ENCODE data around the gene EEF2K.

The EEF2K gene

GRCh38 chr16:22267764-22268163, 61.7 kb downstream of the EEF2K start:
- H3K9me3 ChIP-seq (ENCODE audit: control extremely low read depth in 1 of 5, control insufficient read depth in 4 of 5, insufficient read depth in 2 of 5, low read depth in 1 of 5, low read length in 4 of 5), result no peaks in the 10 kb centered on the region
- POLR2A ChIA-PET, result no interaction called here
- no peak overlapping the region for H3K4me3 ChIP-seq (ENCODE audit: control insufficient read depth in 1 of 7, extremely low read depth in 1 of 7, insufficient read depth in 4 of 7, low read depth in 2 of 7, low read length in 6 of 7)
- peaks cover 2 to 81% (median 49%) of the 10 kb centered on the region in 4 experiments for H3K36me3 ChIP-seq (ENCODE audit: control insufficient read depth in 4 of 4, insufficient read depth in 4 of 4, low read length in 3 of 4)
- no peaks in the 10 kb centered on the region for H3K27me3 ChIP-seq (replicated peaks in 2 of 5; ENCODE audit: control insufficient read depth in 4 of 5, insufficient read depth in 5 of 5, low read length in 4 of 5)
- CTCF ChIA-PET, result interaction anchor here (0.8 to 1.5 kb wide), 3 partner anchors 9 to 127 kb away, joined by 3 read pairs; partner anchors contain the start of gene EEF2K
- no peak for DNase-seq
- H3K27ac ChIP-seq (ENCODE audit: insufficient read depth in 1 of 2, low read depth in 1 of 2, low read length in 2 of 2, poor library complexity in 1 of 2, severe bottlenecking in 2 of 2), result no peak overlapping the region
- no peaks in the 10 kb centered on the region for H3K4me1 ChIP-seq (ENCODE audit: control extremely low read depth in 1 of 4, control insufficient read depth in 4 of 4, insufficient read depth in 4 of 4, low read length in 3 of 4)
- 100% methylated on average over 3 of the region's 8 CpGs for WGBS (ENCODE audit: insufficient coverage)

- Histone ChIP-seq H3K27me3 (replicated peaks in 2 of 5; ENCODE audit: control insufficient read depth in 4 of 5, insufficient read depth in 5 of 5, low read length in 4 of 5) (no peaks in the 10 kb centered on the region), H3K4me3 (ENCODE audit: control insufficient read depth in 1 of 7, extremely low read depth in 1 of 7, insufficient read depth in 4 of 7, low read depth in 2 of 7, low read length in 6 of 7) (no peak overlapping the region), H3K9me3 (ENCODE audit: control extremely low read depth in 1 of 5, control insufficient read depth in 4 of 5, insufficient read depth in 2 of 5, low read depth in 1 of 5, low read length in 4 of 5) (no peaks in the 10 kb centered on the region), H3K36me3 (ENCODE audit: control insufficient read depth in 4 of 4, insufficient read depth in 4 of 4, low read length in 3 of 4) (peaks cover 6 to 85% (median 47%) of the 10 kb centered on the region in 4 experiments), H3K27ac (ENCODE audit: insufficient read depth in 1 of 2, low read depth in 1 of 2, low read length in 2 of 2, poor library complexity in 1 of 2, severe bottlenecking in 2 of 2) (no peak overlapping the region), H3K4me1 (ENCODE audit: control extremely low read depth in 1 of 4, control insufficient read depth in 4 of 4, insufficient read depth in 4 of 4, low read length in 3 of 4) (no peaks in the 10 kb centered on the region)
- POLR2A ChIA-PET, result no interaction called here
- CTCF ChIA-PET, result interaction anchor here (1.3 kb wide), 1 partner anchor 9 kb away, joined by 5 read pairs; no protein-coding TSS in a partner anchor
- no peak for DNase-seq
- WGBS (ENCODE audit: insufficient coverage), result 100% methylated on average over 2 of the region's 3 CpGs
Measured at GRCh38 chr16:22270525-22270924, 64.4 kb downstream of the EEF2K start.

- CTCF ChIA-PET, result interaction anchor here (0.6 to 1.9 kb wide), 3 partner anchors 13 to 63 kb away, joined by 3 to 6 read pairs (median 4); no protein-coding TSS in a partner anchor
- no peak overlapping the region for H3K27ac ChIP-seq (ENCODE audit: insufficient read depth in 1 of 2, low read depth in 1 of 2, low read length in 2 of 2, poor library complexity in 1 of 2, severe bottlenecking in 2 of 2)
- no peaks in the 10 kb centered on the region for H3K9me3 ChIP-seq (ENCODE audit: control extremely low read depth in 1 of 5, control insufficient read depth in 4 of 5, insufficient read depth in 2 of 5, low read depth in 1 of 5, low read length in 4 of 5)
- no peak for DNase-seq
- no peak overlapping the region for H3K4me3 ChIP-seq (ENCODE audit: control insufficient read depth in 1 of 7, extremely low read depth in 1 of 7, insufficient read depth in 4 of 7, low read depth in 2 of 7, low read length in 6 of 7)
- WGBS (ENCODE audit: insufficient coverage), result 91% methylated on average over 7 of the region's 8 CpGs
- no peaks in the 10 kb centered on the region for H3K27me3 ChIP-seq (replicated peaks in 2 of 5; ENCODE audit: control insufficient read depth in 4 of 5, insufficient read depth in 5 of 5, low read length in 4 of 5)
- peaks cover 10 to 77% (median 38%) of the 10 kb centered on the region in 4 experiments for H3K36me3 ChIP-seq (ENCODE audit: control insufficient read depth in 4 of 4, insufficient read depth in 4 of 4, low read length in 3 of 4)
- no peaks in the 10 kb centered on the region for H3K4me1 ChIP-seq (ENCODE audit: control extremely low read depth in 1 of 4, control insufficient read depth in 4 of 4, insufficient read depth in 4 of 4, low read length in 3 of 4)
- POLR2A ChIA-PET, result interaction anchor here (1.0 to 1.5 kb wide), 3 partner anchors 14 to 66 kb away, joined by 3 to 4 read pairs (median 3); no protein-coding TSS in a partner anchor
Measured at GRCh38 chr16:22272870-22273650, 67.0 kb downstream of the EEF2K start.

- WGBS (ENCODE audit: insufficient coverage), result no CpG with 5 or more reads among the region's 1 CpG
- ChIA-PET CTCF (interaction anchor here (0.9 to 1.0 kb wide), 2 partner anchors 15 to 22 kb away, joined by 3 to 5 read pairs; partner anchors contain the start of gene POLR3E), POLR2A (interaction anchor here (0.6 kb wide), 1 partner anchor 47 kb away, joined by 3 read pairs; no protein-coding TSS in a partner anchor)
- H3K4me1 ChIP-seq (ENCODE audit: control extremely low read depth in 1 of 4, control insufficient read depth in 4 of 4, insufficient read depth in 4 of 4, low read length in 3 of 4), result no peaks in the 10 kb centered on the region
- H3K27me3 ChIP-seq (replicated peaks in 2 of 5; ENCODE audit: control insufficient read depth in 4 of 5, insufficient read depth in 5 of 5, low read length in 4 of 5), result no peaks in the 10 kb centered on the region
- DNase-seq, result no peak
- H3K27ac ChIP-seq (ENCODE audit: insufficient read depth in 1 of 2, low read depth in 1 of 2, low read length in 2 of 2, poor library complexity in 1 of 2, severe bottlenecking in 2 of 2), result no peak overlapping the region
- no peaks in the 10 kb centered on the region for H3K9me3 ChIP-seq (ENCODE audit: control extremely low read depth in 1 of 5, control insufficient read depth in 4 of 5, insufficient read depth in 2 of 5, low read depth in 1 of 5, low read length in 4 of 5)
- H3K36me3 ChIP-seq (ENCODE audit: control insufficient read depth in 4 of 4, insufficient read depth in 4 of 4, low read length in 3 of 4), result peaks cover 10 to 77% (median 45%) of the 10 kb centered on the region in 4 experiments
- H3K4me3 ChIP-seq (ENCODE audit: control insufficient read depth in 1 of 7, extremely low read depth in 1 of 7, insufficient read depth in 4 of 7, low read depth in 2 of 7, low read length in 6 of 7), result no peak overlapping the region
Measured at GRCh38 chr16:22274916-22275315, 68.8 kb downstream of the EEF2K start.

- Histone ChIP-seq H3K27me3 (replicated peaks in 2 of 5; ENCODE audit: control insufficient read depth in 4 of 5, insufficient read depth in 5 of 5, low read length in 4 of 5) (no peaks in the 10 kb centered on the region), H3K27ac (ENCODE audit: insufficient read depth in 1 of 2, low read depth in 1 of 2, low read length in 2 of 2, poor library complexity in 1 of 2, severe bottlenecking in 2 of 2) (no peak overlapping the region), H3K9me3 (ENCODE audit: control extremely low read depth in 1 of 5, control insufficient read depth in 4 of 5, insufficient read depth in 2 of 5, low read depth in 1 of 5, low read length in 4 of 5) (peaks cover 0 to 5% (median 2%) of the 10 kb centered on the region in 5 experiments), H3K4me3 (ENCODE audit: control insufficient read depth in 1 of 7, extremely low read depth in 1 of 7, insufficient read depth in 4 of 7, low read depth in 2 of 7, low read length in 6 of 7) (no peak overlapping the region), H3K4me1 (ENCODE audit: control extremely low read depth in 1 of 4, control insufficient read depth in 4 of 4, insufficient read depth in 4 of 4, low read length in 3 of 4) (no peaks in the 10 kb centered on the region), H3K36me3 (ENCODE audit: control insufficient read depth in 4 of 4, insufficient read depth in 4 of 4, low read length in 3 of 4) (peaks cover 12 to 77% (median 51%) of the 10 kb centered on the region in 4 experiments)
- POLR2A ChIA-PET, result no interaction called here
- DNase-seq, result no peak
- WGBS (ENCODE audit: insufficient coverage), result 93% methylated on average over 12 of the region's 16 CpGs
- CTCF ChIA-PET, result interaction anchor here (1.3 kb wide), 1 partner anchor 9 kb away, joined by 5 read pairs; no protein-coding TSS in a partner anchor
Measured at GRCh38 chr16:22278441-22279230, 72.6 kb downstream of the EEF2K start.

GRCh38 chr16:22282254-22282892, 76.3 kb downstream of the EEF2K start:
- POLR2A ChIA-PET, result no interaction called here
- Histone ChIP-seq H3K4me3 (ENCODE audit: control insufficient read depth in 1 of 7, extremely low read depth in 1 of 7, insufficient read depth in 4 of 7, low read depth in 2 of 7, low read length in 6 of 7) (no peak overlapping the region), H3K27ac (ENCODE audit: insufficient read depth in 1 of 2, low read depth in 1 of 2, low read length in 2 of 2, poor library complexity in 1 of 2, severe bottlenecking in 2 of 2) (no peak overlapping the region), H3K9me3 (ENCODE audit: control extremely low read depth in 1 of 5, control insufficient read depth in 4 of 5, insufficient read depth in 2 of 5, low read depth in 1 of 5, low read length in 4 of 5) (peaks cover 0 to 5% (median 2%) of the 10 kb centered on the region in 5 experiments), H3K27me3 (replicated peaks in 2 of 5; ENCODE audit: control insufficient read depth in 4 of 5, insufficient read depth in 5 of 5, low read length in 4 of 5) (no peaks in the 10 kb centered on the region), H3K36me3 (ENCODE audit: control insufficient read depth in 4 of 4, insufficient read depth in 4 of 4, low read length in 3 of 4) (peaks cover 16 to 73% (median 54%) of the 10 kb centered on the region in 4 experiments), H3K4me1 (ENCODE audit: control extremely low read depth in 1 of 4, control insufficient read depth in 4 of 4, insufficient read depth in 4 of 4, low read length in 3 of 4) (no peaks in the 10 kb centered on the region)
- peak in 1 of 3 donors; percentile 35 for DNase-seq
- 94% methylated on average over 3 of the region's 5 CpGs for WGBS (ENCODE audit: insufficient coverage)
- CTCF ChIA-PET, result no interaction called here
